Hepatocyte (in vitro differentiated cells): Measurements from ENCODE around the gene KCNQ1. TPM values are rescaled to one million over a fixed set of nuclear protein-coding genes. Genes with fewer than 3 reads are reported as not detected.

Source experiments
- DNase-seq: peaks from one replicate; pipeline ENCODE4 v3.0.0-alpha.2; 2016; ENCODE audit warnings: low spot score
- H2AFZ ChIP-seq: fragments of 200-600 bp; sonication (generic); 2 replicates; pipeline ENCODE4 v1.6.0; 2016; ENCODE audit warnings: antibody characterized with exemption, mild to moderate bottlenecking
- H3K27ac ChIP-seq: fragments of 200-600 bp; sonication (generic); 2 replicates; pipeline ENCODE4 v1.5.1; 2016; ENCODE audit warnings: mild to moderate bottlenecking
- H3K27me3 ChIP-seq: fragments of 200-600 bp; sonication (generic); 2 replicates; pipeline ENCODE4 v1.6.1; 2016
- H3K36me3 ChIP-seq: fragments of 200-600 bp; sonication (generic); replicated peaks from 2 replicates; pipeline ENCODE4 v1.5.1; 2016; ENCODE audit warnings: low read depth; ENCODE audit not compliant: insufficient read depth
- H3K4me1 ChIP-seq: fragments of 200-600 bp; sonication (generic); 2 replicates; pipeline ENCODE4 v1.5.1; 2016; ENCODE audit warnings: mild to moderate bottlenecking, moderate library complexity; ENCODE audit not compliant: insufficient read depth
- H3K4me2 ChIP-seq: fragments of 200-600 bp; sonication (generic); 2 replicates; pipeline ENCODE4 v1.6.0; 2016
- H3K4me3 ChIP-seq: fragments of 200-600 bp; sonication (generic); 2 replicates; pipeline ENCODE4 v1.5.1; 2016; ENCODE audit warnings: mild to moderate bottlenecking
- H3K79me2 ChIP-seq: fragments of 200-600 bp; sonication (generic); 2 replicates; pipeline ENCODE4 v1.6.0; 2017; ENCODE audit warnings: mild to moderate bottlenecking
- H3K9me2 ChIP-seq: fragments of 200-600 bp; sonication (generic); replicated peaks from 2 replicates; pipeline ENCODE4 v1.6.0; 2017; ENCODE audit warnings: mild to moderate bottlenecking; ENCODE audit not compliant: insufficient read depth
- H3K9me3 ChIP-seq: fragments of 200-600 bp; sonication (generic); 2 replicates; pipeline ENCODE4 v1.5.1; 2016; ENCODE audit warnings: low read depth, mild to moderate bottlenecking
- H4K20me1 ChIP-seq: fragments of 200-600 bp; sonication (generic); 2 replicates; pipeline ENCODE4 v1.6.0; 2016; ENCODE audit warnings: mild to moderate bottlenecking; ENCODE audit not compliant: insufficient read depth, poor library complexity, severe bottlenecking
- EZH2 ChIP-seq: fragments of 200-600 bp; sonication (generic); IDR thresholded peaks from 2 replicates; pipeline ENCODE4 v1.6.1; 2016; ENCODE audit warnings: antibody characterized with exemption, mild to moderate bottlenecking, borderline replicate concordance
- EZH2phosphoT487 ChIP-seq: fragments of 200-600 bp; sonication (generic); IDR thresholded peaks from one replicate; pipeline ENCODE4 v1.6.1; 2018; ENCODE audit warnings: antibody characterized with exemption, mild to moderate bottlenecking, low read depth, moderate library complexity; ENCODE audit not compliant: unreplicated experiment, severe bottlenecking
- WGBS: methylation state at CpG from one replicate; pipeline ENCODE4 v1.1.6; 2016; ENCODE audit warnings: low lambda C conversion rate; ENCODE audit errors: missing lambda C conversion rate; 5-methylcytosine and 5-hydroxymethylcytosine counted together
- polyA plus RNA-seq: library from polyadenylated mRNA; unstranded; fragments of >200 nt; fragmentation: Nextera tagmentation; extraction: Ambion mirVana; gene quantifications from 2 replicates; pipeline ENCODE4 v1.2.1, GENCODE V29; 2016
- total RNA-seq: library from RNA; depleted of rRNA; stranded (reverse); fragments of >200 nt; gene quantifications from 2 replicates; pipeline ENCODE4 v1.2.3, GENCODE V29; 2014
- TF ChIP-seq, protein P1 (sequence below): fragments of 200-600 bp; sonication (generic); IDR thresholded peaks from 2 replicates; pipeline ENCODE4 v1.5.1; 2016; ENCODE audit warnings: antibody characterized with exemption, mild to moderate bottlenecking; ENCODE audit not compliant: poor library complexity

Gene KCNQ1
- total and polyA plus RNA-seq, 2 experiments from 2014 or later, result 1.8 to 6.4 TPM

- Histone ChIP-seq H3K27me3 (no peaks in the 10 kb centered on the region), H3K79me2 (no peaks in the 10 kb centered on the region), H3K36me3 (no peaks in the 10 kb centered on the region), H3K9me2 (no peaks in the 10 kb centered on the region), H3K27ac (peak overlapping the region; percentile 75), H3K4me1 (peaks cover 28% of the 10 kb centered on the region), H3K4me3 (no peak overlapping the region), H3K4me2 (no peak overlapping the region), H4K20me1 (no peaks in the 10 kb centered on the region), H2AFZ (no peak overlapping the region), H3K9me3 (no peaks in the 10 kb centered on the region)
- WGBS, result 92% methylated on average over 20 of the region's 22 CpGs
- no peak for DNase-seq
- TF ChIP-seq EZH2 (no peak), EZH2phosphoT487 (no peak)
- TF ChIP-seq, protein P1, sequence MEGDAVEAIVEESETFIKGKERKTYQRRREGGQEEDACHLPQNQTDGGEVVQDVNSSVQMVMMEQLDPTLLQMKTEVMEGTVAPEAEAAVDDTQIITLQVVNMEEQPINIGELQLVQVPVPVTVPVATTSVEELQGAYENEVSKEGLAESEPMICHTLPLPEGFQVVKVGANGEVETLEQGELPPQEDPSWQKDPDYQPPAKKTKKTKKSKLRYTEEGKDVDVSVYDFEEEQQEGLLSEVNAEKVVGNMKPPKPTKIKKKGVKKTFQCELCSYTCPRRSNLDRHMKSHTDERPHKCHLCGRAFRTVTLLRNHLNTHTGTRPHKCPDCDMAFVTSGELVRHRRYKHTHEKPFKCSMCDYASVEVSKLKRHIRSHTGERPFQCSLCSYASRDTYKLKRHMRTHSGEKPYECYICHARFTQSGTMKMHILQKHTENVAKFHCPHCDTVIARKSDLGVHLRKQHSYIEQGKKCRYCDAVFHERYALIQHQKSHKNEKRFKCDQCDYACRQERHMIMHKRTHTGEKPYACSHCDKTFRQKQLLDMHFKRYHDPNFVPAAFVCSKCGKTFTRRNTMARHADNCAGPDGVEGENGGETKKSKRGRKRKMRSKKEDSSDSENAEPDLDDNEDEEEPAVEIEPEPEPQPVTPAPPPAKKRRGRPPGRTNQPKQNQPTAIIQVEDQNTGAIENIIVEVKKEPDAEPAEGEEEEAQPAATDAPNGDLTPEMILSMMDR, result no peak
Measured at GRCh38 chr11:2577991-2578928, 133.5 kb downstream of the KCNQ1 start.

GRCh38 chr11:2578929-2579270 is 134.1 kb downstream of the KCNQ1 start:
- Histone ChIP-seq H3K4me1 (peaks cover 28% of the 10 kb centered on the region), H3K79me2 (no peaks in the 10 kb centered on the region), H3K27me3 (no peaks in the 10 kb centered on the region), H2AFZ (no peak overlapping the region), H3K4me2 (no peak overlapping the region), H3K9me2 (no peaks in the 10 kb centered on the region), H3K27ac (peak overlapping the region; percentile 65), H4K20me1 (no peaks in the 10 kb centered on the region), H3K4me3 (no peak overlapping the region), H3K9me3 (no peaks in the 10 kb centered on the region), H3K36me3 (no peaks in the 10 kb centered on the region)
- WGBS, result 92% methylated on average over 7 of the region's 7 CpGs
- TF ChIP-seq EZH2 (no peak), EZH2phosphoT487 (no peak)
- TF ChIP-seq, protein P1, result no peak
- no peak for DNase-seq

DNA sequence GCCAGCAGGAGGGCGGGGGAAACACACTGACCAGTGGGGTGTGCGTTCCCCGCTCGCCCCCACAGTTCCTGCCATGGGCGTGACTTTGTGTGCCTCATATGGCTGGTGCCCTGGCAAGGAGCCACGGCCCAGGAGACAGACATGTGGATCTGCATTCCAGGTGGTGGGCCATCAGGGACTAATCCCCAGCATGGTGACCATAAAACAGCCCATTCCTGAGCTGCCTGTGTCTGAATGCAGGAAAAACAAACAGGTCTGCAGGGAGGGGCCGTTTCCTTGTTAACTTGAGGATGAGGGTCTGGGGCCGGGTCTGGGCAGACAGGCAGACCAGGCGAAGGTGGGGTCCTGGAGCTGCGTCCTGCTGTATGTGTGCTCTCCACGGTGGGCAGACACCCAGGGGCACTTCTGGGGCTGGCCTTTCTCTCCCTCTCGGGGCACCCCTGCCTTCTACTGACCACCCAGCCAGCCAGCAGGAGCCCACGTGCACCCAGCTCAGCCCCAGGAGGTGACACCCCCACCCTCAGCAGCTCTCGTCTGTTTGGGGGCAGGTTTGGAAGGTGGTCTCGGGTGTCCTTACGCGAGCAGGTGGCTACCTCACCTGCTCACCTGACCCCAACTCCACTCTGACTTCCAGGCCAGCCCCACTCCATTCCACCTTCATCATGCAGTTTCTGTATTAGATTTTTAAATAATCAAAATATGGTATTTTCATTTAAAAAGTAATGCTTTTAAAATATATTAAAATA is 134.7 kb downstream of the KCNQ1 start:
- H3K27ac ChIP-seq, result peak overlapping the region; percentile 65
- WGBS, result 66% methylated on average over 16 of the region's 17 CpGs
- no peak overlapping the region for H3K4me3 ChIP-seq
- H3K4me1 ChIP-seq, result peaks cover 28% of the 10 kb centered on the region
- H2AFZ ChIP-seq, result no peak overlapping the region
- DNase-seq, result no peak
- no peaks in the 10 kb centered on the region for H4K20me1 ChIP-seq
- H3K27me3 ChIP-seq, result no peaks in the 10 kb centered on the region
- H3K79me2 ChIP-seq, result no peaks in the 10 kb centered on the region
- TF ChIP-seq, protein P1, result no peak
- TF ChIP-seq EZH2phosphoT487 (no peak), EZH2 (no peak)
- no peaks in the 10 kb centered on the region for H3K9me3 ChIP-seq
- no peak overlapping the region for H3K4me2 ChIP-seq
- no peaks in the 10 kb centered on the region for H3K36me3 ChIP-seq
- no peaks in the 10 kb centered on the region for H3K9me2 ChIP-seq
